Activated T-helper 17 cell treated with anti-CD3 and anti-CD28 coated beads, Interleukin-2, amount 50 U/mL, for 72 hours (primary cell): ENCODE data around the gene ESPNL. TPM values are rescaled to one million over a fixed set of nuclear protein-coding genes. Genes with fewer than 3 reads are reported as not detected.

ENCODE experiments used
- ATAC-seq: fragments of 150-1000 bp; cut with Tn5 transposase; replicated peaks from 2 replicates; pipeline ENCODE4 v1.10.0; 2021; ENCODE audit warnings: mild to moderate bottlenecking, moderate library complexity
- H3K27ac Mint-ChIP-seq: one replicate; pipeline ENCODE4 v1.8.0; 2022; ENCODE audit warnings: mixed read lengths
- H3K27me3 Mint-ChIP-seq: one replicate; pipeline ENCODE4 v1.8.0; 2022; ENCODE audit warnings: mixed read lengths
- H3K36me3 Mint-ChIP-seq: one replicate; pipeline ENCODE4 v1.8.0; 2022; ENCODE audit warnings: low read depth, mild to moderate bottlenecking, mixed read lengths
- H3K4me1 Mint-ChIP-seq: one replicate; pipeline ENCODE4 v1.8.0; 2022; ENCODE audit warnings: mixed read lengths
- H3K4me3 Mint-ChIP-seq: one replicate; pipeline ENCODE4 v1.8.0; 2022; ENCODE audit warnings: mild to moderate bottlenecking, mixed read lengths
- H3K9me3 Mint-ChIP-seq: one replicate; pipeline ENCODE4 v1.8.0; 2022; ENCODE audit warnings: mixed read lengths
- total RNA-seq, 2 donors: library from RNA; stranded (reverse); gene quantifications; one replicate each; pipeline ENCODE4 v1.2.3, GENCODE V29; 2022

ESPNL gene
- total RNA-seq, 2 donors from 2014 or later, result 0.39 to 1.0 TPM

- no peak for ATAC-seq
- H3K4me3 Mint-ChIP-seq, result no peak overlapping the region
Observed at GRCh38 chr2:238140721-238141540, 40.8 kb downstream of the ESPNL start.

GRCh38 chr2:238141541-238142318, 41.6 kb downstream of the ESPNL start:
- Mint-ChIP-seq H3K4me3 (no peak overlapping the region), H3K9me3 (no peaks in the 10 kb centered on the region), H3K4me1 (peaks cover 5% of the 10 kb centered on the region), H3K27ac (peak overlapping the region; percentile 72), H3K36me3 (no peaks in the 10 kb centered on the region), H3K27me3 (no peaks in the 10 kb centered on the region)
- no peak for ATAC-seq

More at GRCh38 chr2:238140721-238141540, 40.8 kb downstream of the ESPNL start:
- H3K27ac Mint-ChIP-seq, result no peak overlapping the region
- H3K9me3 Mint-ChIP-seq, result no peaks in the 10 kb centered on the region
- peaks cover 5% of the 10 kb centered on the region for H3K4me1 Mint-ChIP-seq
- no peaks in the 10 kb centered on the region for H3K27me3 Mint-ChIP-seq
- H3K36me3 Mint-ChIP-seq, result no peaks in the 10 kb centered on the region

GRCh38 chr2:238142382-238143205, 42.5 kb downstream of the ESPNL start:
- H3K36me3 Mint-ChIP-seq, result no peaks in the 10 kb centered on the region
- no peak overlapping the region for H3K4me3 Mint-ChIP-seq
- no peaks in the 10 kb centered on the region for H3K9me3 Mint-ChIP-seq
- no peak for ATAC-seq
- peaks cover 5% of the 10 kb centered on the region for H3K4me1 Mint-ChIP-seq
- H3K27ac Mint-ChIP-seq, result no peak overlapping the region
- no peaks in the 10 kb centered on the region for H3K27me3 Mint-ChIP-seq

GRCh38 chr2:238143239-238143951, 43.3 kb downstream of the ESPNL start:
- Mint-ChIP-seq H3K9me3 (no peaks in the 10 kb centered on the region), H3K4me3 (no peak overlapping the region), H3K27ac (peak overlapping the region; percentile 29), H3K27me3 (no peaks in the 10 kb centered on the region), H3K4me1 (peaks cover 5% of the 10 kb centered on the region), H3K36me3 (no peaks in the 10 kb centered on the region)
- peak; percentile 51 for ATAC-seq

GRCh38 chr2:238144262-238144661, 44.1 kb downstream of the ESPNL start:
- peaks cover 5% of the 10 kb centered on the region for H3K4me1 Mint-ChIP-seq
- no peaks in the 10 kb centered on the region for H3K36me3 Mint-ChIP-seq
- no peaks in the 10 kb centered on the region for H3K27me3 Mint-ChIP-seq
- no peak for ATAC-seq
- peak overlapping the region; percentile 29 for H3K27ac Mint-ChIP-seq
- no peak overlapping the region for H3K4me3 Mint-ChIP-seq
- H3K9me3 Mint-ChIP-seq, result no peaks in the 10 kb centered on the region

GRCh38 chr2:238145046-238145445, 44.9 kb downstream of the ESPNL start:
- H3K4me1 Mint-ChIP-seq, result peaks cover 5% of the 10 kb centered on the region
- H3K9me3 Mint-ChIP-seq, result no peaks in the 10 kb centered on the region
- H3K27ac Mint-ChIP-seq, result no peak overlapping the region
- no peak overlapping the region for H3K4me3 Mint-ChIP-seq
- no peak for ATAC-seq
- no peaks in the 10 kb centered on the region for H3K36me3 Mint-ChIP-seq
- no peaks in the 10 kb centered on the region for H3K27me3 Mint-ChIP-seq

GRCh38 chr2:238145851-238146250, 45.7 kb downstream of the ESPNL start:
- no peak overlapping the region for H3K4me3 Mint-ChIP-seq
- ATAC-seq, result no peak
- peaks cover 5% of the 10 kb centered on the region for H3K4me1 Mint-ChIP-seq
- no peaks in the 10 kb centered on the region for H3K36me3 Mint-ChIP-seq
- H3K27ac Mint-ChIP-seq, result no peak overlapping the region
- H3K27me3 Mint-ChIP-seq, result no peaks in the 10 kb centered on the region
- H3K9me3 Mint-ChIP-seq, result no peaks in the 10 kb centered on the region

GRCh38 chr2:238146884-238147544, 46.9 kb downstream of the ESPNL start:
- Mint-ChIP-seq H3K4me1 (no peaks in the 10 kb centered on the region), H3K36me3 (no peaks in the 10 kb centered on the region)
- ATAC-seq, result no peak

GRCh38 chr2:238148981-238149380, 48.8 kb downstream of the ESPNL start:
- Mint-ChIP-seq H3K9me3 (no peaks in the 10 kb centered on the region), H3K4me1 (no peaks in the 10 kb centered on the region), H3K36me3 (no peaks in the 10 kb centered on the region), H3K4me3 (no peak overlapping the region), H3K27ac (no peak overlapping the region), H3K27me3 (no peaks in the 10 kb centered on the region)
- no peak for ATAC-seq

More at GRCh38 chr2:238146884-238147544, 46.9 kb downstream of the ESPNL start:
- no peak overlapping the region for H3K4me3 Mint-ChIP-seq
- H3K27me3 Mint-ChIP-seq, result no peaks in the 10 kb centered on the region
- no peak overlapping the region for H3K27ac Mint-ChIP-seq
- no peaks in the 10 kb centered on the region for H3K9me3 Mint-ChIP-seq

- no peak overlapping the region for H3K4me3 Mint-ChIP-seq
- H3K9me3 Mint-ChIP-seq, result no peaks in the 10 kb centered on the region
- ATAC-seq, result no peak
- no peaks in the 10 kb centered on the region for H3K27me3 Mint-ChIP-seq
- H3K27ac Mint-ChIP-seq, result no peak overlapping the region
- H3K4me1 Mint-ChIP-seq, result no peaks in the 10 kb centered on the region
- H3K36me3 Mint-ChIP-seq, result no peaks in the 10 kb centered on the region
Observed at GRCh38 chr2:238149841-238150572, 49.9 kb downstream of the ESPNL start.

- no peak for ATAC-seq
- Mint-ChIP-seq H3K4me1 (no peaks in the 10 kb centered on the region), H3K27ac (no peak overlapping the region), H3K36me3 (no peaks in the 10 kb centered on the region), H3K9me3 (no peaks in the 10 kb centered on the region), H3K4me3 (no peak overlapping the region), H3K27me3 (no peaks in the 10 kb centered on the region)
Observed at GRCh38 chr2:238150686-238151085, 50.5 kb downstream of the ESPNL start.

GRCh38 chr2:238151205-238151604, 51.1 kb downstream of the ESPNL start:
- Mint-ChIP-seq H3K4me1 (no peaks in the 10 kb centered on the region), H3K4me3 (no peak overlapping the region), H3K9me3 (no peaks in the 10 kb centered on the region), H3K27me3 (no peaks in the 10 kb centered on the region), H3K36me3 (no peaks in the 10 kb centered on the region), H3K27ac (no peak overlapping the region)
- no peak for ATAC-seq

- Mint-ChIP-seq H3K4me1 (no peaks in the 10 kb centered on the region), H3K27ac (no peak overlapping the region), H3K27me3 (no peaks in the 10 kb centered on the region), H3K36me3 (no peaks in the 10 kb centered on the region), H3K9me3 (no peaks in the 10 kb centered on the region), H3K4me3 (no peak overlapping the region)
- ATAC-seq, result no peak
Observed at GRCh38 chr2:238151628-238152235, 51.6 kb downstream of the ESPNL start.
